Fibroblast of upper back skin (primary cell): ENCODE data around the gene SETD1B.
"Not testable (repeated sequence)": the region's sequence is repeated elsewhere in the genome, so short reads cannot be mapped to it uniquely, and the experiment has no call there.

Experiments
- DNase-seq: peaks from one replicate; pipeline ENCODE4 v3.0.0-alpha.2; 2013

SETD1B gene

DNA sequence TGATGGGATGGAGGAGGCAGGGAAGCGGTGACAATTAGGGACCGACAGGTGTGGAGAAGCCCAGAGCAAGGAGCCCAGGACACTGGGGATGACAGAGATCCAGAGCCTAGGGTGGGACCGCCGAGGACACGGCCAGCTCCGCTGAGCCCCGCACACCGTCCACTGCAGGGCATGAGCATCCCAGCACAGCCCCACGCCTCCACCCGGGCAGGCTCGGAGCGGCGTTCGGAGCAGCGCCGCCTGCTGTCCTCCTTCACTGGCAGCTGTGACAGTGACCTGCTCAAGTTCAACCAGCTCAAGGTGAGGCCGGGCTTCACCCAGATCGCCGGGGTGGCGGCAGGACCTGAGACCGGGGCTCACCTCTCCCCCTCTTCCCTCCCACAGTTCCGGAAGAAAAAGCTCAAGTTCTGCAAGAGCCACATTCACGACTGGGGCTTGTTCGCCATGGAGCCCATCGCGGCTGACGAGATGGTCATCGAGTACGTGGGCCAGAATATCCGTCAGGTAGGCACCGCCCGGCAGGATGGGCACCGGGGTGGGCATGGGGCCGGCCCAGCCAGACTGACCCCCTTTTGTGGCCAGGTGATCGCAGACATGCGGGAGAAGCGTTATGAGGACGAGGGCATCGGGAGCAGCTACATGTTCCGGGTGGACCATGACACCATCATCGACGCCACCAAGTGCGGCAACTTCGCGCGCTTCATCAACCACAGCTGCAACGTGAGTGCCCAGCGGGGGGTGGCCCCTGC is 23.7 kb downstream of the SETD1B start:
- DNase-seq: no peak

DNA sequence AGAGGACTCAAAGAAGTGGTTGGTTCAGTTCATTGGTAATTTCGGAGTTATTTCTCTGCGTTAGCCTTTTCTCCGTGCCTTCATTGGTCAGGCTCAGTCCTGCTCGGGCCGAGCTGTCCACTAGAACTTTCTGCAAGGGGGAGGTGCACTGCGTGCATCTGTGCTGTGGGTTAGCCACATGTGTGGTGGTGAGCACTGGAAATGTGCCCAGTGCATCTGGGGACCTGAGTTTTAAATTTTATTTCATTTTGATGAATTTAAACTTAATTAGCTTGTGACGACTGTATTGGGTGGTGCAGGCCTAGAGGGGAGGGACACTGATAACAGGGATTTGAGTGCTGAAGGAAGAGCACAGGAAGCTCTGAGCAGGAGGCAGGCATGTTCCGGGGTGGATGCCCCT is 24.5 kb downstream of the SETD1B start:
- DNase-seq: no peak

DNA sequence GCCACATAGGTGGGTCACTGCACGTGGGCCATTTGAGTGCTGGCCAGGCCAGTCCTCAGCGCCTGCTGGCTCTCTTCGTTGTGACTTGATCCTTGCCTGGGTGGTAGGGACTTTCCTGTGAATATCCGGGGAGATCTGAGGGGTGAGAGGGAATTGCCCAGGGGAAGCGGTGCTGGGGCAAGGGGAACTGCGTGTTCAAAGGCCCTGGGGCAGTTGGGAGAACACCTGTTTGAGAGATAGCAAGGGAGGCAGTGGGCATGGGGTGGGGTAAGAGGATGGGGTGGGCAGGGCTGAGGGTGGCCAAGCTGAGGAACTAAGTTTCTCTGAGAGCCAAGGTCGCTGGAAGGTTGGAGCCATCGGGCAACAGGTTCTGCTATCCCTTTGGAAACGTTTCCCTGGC is 25.0 kb downstream of the SETD1B start:
- DNase-seq: no peak

DNA sequence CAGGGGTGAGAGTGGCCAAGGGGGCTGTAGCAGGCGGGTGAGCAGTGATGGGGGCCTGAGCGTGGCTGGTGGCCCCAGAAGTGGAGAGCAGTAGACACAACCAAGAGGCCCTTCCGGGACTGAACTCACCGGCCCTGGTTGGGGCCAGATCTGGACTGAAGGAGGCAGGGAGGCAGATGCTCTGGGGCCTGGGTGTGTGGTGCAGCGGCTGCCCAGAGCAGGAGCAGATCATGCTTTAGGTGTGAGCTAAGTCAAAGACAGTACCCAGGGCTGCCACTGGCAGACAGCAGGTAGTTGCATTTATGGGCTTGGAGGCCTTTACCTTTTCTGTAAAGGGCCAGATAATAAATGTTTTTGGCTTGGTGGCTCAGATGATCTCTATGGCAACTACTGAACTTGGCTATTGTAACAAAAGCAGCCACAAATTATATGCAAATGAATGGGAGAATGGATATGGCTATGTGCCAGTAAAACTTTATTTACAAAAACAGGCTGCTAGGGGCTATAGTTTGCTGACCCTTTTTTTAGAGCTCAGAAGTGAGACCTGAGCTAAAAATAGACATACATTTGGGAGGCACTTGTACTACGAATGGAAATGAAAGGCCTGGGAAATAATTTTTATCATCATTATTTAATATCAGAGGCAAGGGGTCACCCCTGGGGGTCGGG is 25.6 kb downstream of the SETD1B start:
- DNase-seq: no peak

DNA sequence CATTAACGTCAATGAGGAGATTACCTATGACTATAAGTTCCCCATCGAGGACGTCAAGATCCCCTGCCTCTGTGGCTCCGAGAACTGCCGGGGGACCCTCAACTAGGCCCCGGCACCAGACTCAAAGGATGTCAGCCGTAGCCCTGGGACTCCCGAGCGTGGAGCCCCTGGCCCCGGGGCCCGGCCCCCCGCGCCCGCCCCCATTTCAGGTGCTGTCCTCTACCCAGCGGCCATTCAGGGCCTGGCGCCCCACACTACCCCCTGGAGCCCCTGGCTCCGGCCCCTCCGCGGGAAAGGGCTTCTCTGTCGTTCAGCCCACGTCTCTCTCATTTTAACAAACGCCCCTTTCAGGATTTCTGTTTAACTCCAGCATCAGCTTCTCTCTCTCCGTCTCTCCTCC is 26.3 kb downstream of the SETD1B start:
- no peak for DNase-seq

DNA sequence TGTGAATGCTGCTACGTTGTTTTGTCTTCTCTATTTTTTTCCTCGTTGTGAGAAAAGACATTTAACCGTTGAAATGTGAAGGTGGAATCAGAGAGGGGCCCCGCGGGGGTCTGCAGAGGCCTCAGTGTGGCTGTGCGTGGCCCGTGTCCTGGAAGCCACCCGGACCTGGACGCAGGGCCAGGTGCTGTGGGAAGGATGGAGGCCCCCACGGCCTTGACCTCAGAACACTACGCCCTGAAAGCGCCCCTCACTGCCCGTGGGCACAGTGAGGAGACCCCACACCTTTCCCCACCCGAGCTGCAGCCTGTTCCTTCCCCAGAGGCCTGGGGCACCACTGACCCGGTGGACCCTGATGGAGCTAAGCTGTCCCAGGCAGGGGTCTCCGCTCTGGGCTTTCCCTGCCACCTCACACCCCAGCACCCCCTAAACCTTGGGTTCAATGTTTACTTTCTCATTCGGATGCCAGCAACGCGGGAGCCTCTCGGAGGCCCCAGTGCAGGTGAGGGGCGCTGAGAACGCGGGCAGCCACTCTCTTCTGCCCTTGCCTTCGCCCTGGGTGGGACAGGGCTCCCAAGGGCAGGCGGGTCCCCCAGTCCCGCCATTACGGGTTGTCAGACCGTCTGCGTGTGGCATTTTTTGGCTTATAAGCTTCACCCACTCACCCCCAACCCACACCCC is 26.9 kb downstream of the SETD1B start:
- DNase-seq: no peak

DNA sequence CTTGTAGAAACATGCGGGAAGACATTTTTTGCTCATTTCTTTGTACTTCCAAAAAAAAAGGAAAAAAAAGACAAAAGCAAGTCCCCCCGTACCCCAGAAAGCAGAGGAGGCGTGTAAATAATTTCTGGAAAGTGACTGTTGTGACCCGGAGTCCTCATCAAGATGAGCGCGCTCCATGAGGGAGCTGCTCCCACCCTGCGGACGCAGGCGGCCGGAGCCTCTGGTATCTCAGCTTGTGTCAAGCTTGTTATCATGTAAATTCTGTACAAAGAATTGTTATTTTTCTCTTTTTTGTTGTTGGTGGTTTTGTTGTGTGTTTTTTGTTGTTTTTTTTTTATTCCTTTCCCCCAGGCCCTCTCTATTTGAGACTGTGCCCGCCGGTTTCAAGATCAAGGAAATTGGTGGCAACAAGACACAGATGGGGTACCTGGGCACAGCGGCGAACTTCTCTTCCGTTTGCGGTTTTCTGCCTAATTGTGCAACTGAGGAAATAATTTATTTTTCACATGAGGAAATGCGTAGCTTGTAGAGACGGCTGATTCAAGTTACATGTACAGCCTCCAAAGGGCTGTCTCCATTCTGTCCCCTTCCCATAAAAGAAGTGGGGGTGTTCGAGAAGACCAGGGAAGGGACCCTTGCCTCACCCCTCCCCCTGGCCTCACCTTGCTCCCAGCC is 27.9 kb downstream of the SETD1B start:
- no peak for DNase-seq

DNA sequence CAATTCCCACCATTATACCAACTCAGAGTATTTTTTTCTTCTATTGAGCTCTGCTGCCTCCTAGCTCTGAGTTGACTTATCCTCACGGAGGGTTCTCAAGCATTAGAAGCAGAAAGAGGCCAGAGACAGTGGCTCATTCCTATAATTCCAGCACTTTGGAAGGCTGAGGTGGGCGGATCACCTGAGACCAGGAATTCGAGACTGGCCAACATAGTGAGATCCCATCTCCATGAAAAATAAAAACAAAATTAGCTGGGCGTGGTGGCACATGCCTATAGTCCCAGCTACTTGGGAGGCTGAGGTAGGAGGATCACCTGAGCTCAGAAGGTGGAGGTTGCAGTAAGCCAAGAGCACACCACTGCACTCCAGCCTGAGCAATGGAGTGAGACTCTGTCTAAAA is 33.9 kb downstream of the SETD1B start:
- DNase-seq: no peak

DNA sequence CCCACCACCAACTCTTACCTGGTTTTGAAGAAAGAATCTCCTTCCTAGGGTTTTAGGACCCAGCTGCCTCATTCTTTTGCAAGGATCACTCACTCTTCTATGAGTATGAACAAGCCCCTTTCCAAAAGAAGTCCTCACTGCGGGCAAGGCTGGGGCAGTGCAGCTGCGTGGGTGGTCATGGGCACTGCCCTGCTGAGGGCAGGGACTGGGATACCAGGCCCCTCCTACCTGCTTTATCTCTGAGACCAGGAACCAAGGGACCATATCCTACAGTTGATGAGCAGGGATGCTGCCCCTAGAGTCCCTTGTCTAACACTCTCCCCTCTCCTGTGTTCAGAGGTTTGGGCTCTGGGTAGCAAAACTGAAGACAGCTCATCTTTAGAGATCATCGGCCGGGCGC is 34.3 kb downstream of the SETD1B start:
- DNase-seq: no peak

DNA sequence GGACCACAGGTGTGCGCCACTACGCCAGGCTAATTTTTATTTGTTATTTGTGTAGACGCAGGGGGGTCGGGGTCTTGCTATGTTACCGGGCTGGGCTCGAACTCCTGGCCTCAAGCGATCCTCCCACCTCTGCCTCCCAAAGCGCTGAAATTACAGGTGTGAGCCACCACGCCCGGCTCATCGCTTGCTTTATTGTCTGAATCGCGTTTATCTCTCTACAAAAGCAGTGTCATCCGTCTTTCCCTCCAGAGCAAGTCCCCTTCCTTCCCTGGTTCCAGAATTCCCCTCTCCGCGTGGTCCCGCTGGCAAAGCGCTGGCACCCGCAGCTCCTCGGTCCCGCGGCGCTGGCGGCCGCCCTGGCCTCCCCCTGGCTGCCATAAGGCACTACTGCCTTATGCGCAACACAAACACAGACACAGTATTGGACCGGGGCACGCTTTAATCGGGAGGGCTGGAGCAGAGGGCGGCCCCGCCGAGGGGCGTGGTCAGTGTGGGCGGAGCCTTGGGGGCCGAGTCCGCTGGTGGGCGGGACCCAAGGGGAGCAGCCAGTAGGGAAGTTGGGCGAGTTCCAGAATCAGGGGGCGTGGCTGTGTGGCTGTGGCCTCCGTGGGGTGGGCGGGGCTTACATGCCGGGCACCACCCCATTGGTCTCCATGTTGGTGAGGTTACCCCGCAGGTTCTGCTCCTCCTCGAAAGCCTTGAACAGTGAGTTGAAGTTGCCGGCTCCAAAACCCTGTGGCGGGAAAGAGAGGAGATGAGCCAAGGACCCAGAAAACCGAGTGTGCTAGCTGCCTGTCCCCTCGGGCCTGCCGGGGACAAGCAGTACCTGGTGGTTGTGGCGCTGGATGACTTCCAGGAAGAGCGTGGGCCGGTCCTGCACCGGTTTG is 35.5 kb downstream of the SETD1B start:
- peak; percentile 98 for DNase-seq

DNA sequence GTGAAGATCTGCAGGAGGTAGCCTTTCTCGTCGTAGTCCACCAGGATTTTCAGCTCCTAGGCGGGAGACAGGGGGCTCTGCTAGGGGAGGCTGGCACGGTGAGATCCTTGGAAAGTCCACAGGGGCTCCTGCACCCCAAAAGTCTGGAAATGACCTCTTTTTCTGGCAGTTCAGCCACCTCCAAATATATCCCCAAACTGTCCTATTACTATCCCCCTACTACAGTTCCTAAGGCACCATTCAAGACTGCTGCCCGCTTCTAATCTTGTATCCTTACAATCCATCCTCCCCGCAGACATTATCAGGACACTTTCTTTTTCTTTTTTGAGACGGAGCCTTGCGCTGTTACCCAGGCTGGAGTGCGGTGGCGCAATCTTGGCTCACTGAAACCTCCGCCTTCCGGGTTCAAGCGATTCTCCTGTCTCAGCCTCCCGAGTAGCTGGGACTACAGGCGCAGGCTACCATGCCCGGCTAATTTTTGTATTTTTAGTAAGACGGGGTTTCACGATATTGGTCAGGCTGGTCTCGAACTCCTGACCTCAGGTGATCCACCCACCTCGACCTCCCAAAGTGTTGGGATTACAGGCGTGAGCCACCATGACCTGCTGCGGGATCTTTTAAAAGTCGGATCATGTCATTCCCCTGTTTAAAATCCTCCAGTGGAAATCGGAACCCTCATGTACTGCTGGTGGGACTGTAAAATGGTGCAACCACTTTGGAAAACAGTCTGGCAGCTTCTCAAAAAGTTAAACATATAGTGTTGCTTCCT is 36.4 kb downstream of the SETD1B start:
- no peak for DNase-seq

DNA sequence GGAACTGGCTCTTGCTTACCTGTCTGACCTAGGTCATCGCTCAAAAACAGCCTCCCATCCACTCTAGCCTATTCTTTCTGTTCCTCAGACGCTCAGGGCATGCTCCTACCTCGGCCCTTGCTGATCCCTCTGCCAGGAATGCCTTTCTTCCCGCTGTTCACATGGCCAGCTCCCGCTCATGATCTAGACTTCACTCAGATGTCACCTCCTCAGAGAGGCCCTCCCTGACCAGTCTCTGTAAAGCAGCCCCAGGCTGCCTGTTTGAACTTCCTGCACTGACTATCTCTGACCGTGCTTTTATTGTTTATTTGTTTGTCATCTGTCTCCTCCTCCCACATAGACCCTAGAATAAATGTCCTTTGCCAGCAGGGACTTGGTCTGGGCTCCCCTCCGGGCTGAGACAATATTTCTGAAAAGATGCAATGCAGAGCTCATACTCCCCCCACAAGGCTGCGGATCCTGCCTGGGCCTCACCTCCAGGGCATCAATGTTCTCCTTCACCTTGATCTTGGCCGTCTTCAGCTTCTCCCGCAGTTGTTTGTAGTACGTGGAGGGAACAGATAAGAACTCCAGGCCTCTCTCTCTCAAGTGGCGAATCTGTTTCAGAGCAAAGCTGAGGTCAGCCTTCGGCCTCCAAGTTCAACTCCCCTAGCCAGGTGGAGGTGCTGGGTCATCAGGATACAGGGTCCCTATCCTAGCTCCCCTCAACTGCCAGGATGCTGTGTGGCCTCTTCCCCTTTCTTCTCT is 39.6 kb downstream of the SETD1B start:
- no peak for DNase-seq

DNA sequence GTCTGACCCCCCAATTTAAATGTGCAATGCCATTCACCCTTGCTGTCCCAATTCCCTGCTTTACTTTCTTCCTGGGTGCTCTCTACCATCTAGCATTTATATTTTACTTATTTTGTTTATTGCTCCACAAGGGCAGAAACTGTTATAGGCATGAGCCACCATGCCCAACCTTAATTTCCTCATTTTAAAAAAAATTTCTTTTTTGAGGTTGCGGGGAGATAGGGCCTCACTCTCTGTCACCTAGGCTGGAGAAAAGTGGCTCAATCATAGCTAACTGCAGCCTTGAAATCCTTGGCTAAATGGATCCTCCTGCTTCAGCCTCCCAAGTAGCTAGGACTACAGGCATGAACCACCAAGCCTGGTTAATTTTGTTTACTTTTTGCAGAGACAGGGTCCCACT is 41.9 kb downstream of the SETD1B start:
- DNase-seq: no peak

DNA sequence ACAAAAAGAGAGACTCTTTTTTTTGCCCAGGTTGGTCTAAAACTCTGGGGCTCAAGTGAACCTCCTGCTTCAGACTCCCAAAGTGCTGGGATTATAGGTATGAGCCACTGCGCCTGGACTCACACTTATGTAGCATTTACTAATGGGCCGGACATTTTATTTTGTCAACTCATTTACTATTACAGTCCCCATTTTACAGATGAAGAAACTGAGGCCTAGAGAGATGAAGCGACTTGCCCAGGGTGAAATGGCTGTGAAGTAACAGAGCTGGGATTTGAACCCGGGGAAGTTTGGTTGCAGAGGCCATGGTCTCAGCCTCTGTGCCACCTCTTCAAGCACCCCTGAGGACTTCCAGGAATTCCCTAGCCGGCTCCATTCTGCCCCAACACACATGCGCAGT is 45.4 kb downstream of the SETD1B start:
- DNase-seq: no peak

DNA sequence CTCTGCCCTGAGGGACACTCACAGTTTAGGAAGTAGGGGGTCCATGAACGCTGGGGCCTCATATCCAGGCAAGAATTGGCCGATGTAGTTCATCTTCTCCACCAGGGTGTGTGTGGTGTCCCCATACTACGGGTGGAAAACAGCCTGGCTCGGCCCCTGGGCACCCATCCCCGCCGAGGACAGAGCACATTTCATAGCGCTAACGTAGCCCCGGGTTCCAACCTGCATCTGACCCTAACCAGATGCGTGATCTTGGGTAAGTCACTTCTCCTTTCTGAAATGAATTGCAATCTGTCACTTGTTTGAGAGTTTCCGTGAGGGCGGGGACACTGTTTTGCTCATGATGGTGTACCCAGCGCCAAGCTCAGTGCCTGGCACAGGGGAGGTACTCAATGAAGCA is 45.9 kb downstream of the SETD1B start:
- no peak for DNase-seq

DNA sequence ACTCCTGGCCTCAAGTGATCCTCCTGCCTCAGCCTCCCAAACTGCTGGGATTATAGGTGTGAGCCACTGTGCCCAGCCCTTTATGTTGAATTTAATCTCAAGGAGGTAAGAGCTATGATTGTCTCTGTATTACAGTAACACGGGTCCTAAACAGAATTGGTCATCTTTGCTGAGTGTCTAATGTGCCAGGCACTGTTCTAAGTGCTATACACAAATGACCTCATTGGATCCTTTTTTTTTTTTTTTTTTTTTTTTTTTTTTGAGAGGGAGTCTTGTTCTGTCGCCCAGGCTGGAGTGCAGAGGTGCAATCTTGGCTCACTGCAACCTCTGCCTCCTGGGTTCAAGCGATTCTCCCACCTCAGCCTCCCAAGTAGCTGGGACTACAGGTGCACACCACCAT is 48.6 kb downstream of the SETD1B start:
- DNase-seq: not testable (repeated sequence)

DNA sequence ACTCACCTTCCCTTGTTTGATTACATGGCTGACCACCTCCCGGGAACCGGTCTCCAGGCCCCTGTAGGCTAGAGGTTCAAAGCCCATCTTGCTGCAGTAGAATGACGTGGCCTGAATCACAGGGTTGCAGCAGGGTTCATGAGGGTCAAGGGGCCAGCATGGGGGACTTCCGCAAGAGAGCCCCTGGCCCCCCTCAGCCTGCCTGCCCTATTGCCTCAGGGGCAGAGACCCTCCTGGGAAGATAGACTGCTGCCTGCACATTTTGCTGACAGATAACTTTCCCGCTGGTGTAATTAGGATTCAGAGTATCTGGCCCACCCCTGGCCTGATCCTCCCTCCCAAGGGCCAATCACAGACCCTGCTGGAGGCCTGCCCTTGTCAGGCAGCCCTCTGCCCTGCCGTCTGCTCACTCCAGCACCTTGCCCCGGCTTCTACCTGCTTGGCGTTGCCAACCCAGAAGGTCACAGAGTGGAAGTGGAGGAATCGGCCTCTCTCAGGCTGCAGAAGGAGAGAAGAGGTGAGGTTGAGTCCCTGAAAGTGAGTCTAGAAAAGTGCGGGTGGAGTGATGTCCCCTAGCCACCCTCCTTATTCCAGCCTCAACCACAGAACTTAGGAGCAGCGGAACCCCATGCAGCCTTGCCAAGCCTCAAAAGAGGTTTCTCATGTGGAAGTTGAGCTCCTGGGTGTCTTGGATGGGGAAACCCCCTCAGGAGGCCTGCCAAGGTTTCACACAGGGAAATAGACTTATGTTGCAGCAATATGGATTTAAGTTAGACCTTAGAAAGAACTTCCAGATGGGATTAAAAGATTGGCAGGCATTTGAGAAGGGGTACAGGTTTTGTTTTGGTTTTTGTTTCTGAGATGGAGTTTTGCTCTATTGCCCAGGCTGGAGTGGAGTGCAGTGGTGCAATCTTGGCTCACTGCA is 53.8 kb downstream of the SETD1B start:
- no peak for DNase-seq

DNA sequence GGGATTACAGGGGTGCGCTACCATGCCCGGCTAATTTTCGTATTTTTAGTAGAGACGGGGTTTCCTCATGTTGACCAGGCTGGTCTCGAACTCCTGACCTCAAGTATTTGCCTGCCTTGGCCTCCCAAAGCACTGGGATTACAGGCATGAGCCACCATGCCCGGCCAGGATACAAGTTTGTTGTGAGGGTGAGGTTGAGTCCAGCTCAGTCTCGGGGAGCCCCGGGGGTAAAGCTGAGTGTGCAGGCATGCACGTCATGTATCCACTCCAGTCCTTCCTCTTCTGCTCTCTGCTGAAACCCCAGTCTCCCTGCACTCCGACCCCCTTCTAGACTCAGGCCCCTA is 54.5 kb downstream of the SETD1B start:
- no peak for DNase-seq

DNA sequence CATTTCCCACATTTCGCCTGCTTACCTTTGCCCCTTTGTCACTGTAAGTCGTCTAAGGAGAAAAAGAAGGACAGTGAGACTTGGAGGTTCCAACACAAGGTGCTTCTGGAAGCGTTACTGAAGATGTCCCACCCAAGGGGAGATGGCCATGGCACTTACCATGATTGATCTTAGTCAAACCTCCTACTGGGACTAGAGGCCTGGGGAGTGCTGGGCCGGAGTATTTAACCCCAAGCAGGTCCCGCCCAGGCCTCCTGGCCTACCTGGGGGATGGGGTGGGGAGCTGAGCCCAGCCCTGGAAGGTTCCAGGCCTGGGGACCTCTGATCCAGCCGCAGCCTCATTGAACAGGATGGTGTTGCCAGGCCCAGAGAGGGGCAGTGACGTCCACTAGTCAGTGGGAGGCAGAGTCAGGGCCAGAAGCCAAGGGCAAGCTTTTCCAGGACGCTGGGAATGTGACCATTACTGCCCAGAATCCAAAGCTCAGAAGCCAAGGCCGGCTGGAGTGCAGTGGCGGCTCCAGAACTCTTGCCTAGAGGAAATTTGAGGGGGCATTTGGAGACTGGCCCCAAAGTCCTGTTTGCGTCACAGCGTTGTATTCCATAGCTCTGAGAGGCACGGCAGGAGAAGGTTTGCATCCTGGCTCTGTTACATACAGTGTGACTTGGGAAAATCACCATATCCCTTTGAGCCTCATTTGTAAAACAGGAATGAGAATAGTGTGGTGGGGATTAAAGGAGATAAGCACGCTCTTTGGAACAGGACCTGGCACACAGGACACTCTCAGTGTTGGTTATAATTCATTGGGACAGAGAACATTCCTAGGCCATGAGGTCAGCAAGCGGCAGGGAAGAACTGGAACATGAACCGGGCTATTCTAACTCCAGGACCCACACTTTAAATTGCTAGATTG is 55.1 kb downstream of the SETD1B start, which contains the start of gene HPD:
HPD (minus strand) TSS at position 198 of the 911 bp plus-strand sequence; CDS start at position 162, 36 bp downstream.
- peak; percentile 79 for DNase-seq
